NCI-H748 treated with DMSO at 0.1 percent for 48 hours (cell line): ENCODE results near the gene TMEM121.

Source experiments
- DNase-seq: peaks from one replicate; lab custom pipeline; 2025; lab: John Stamatoyannopoulos, UW

TMEM121 gene

DNA sequence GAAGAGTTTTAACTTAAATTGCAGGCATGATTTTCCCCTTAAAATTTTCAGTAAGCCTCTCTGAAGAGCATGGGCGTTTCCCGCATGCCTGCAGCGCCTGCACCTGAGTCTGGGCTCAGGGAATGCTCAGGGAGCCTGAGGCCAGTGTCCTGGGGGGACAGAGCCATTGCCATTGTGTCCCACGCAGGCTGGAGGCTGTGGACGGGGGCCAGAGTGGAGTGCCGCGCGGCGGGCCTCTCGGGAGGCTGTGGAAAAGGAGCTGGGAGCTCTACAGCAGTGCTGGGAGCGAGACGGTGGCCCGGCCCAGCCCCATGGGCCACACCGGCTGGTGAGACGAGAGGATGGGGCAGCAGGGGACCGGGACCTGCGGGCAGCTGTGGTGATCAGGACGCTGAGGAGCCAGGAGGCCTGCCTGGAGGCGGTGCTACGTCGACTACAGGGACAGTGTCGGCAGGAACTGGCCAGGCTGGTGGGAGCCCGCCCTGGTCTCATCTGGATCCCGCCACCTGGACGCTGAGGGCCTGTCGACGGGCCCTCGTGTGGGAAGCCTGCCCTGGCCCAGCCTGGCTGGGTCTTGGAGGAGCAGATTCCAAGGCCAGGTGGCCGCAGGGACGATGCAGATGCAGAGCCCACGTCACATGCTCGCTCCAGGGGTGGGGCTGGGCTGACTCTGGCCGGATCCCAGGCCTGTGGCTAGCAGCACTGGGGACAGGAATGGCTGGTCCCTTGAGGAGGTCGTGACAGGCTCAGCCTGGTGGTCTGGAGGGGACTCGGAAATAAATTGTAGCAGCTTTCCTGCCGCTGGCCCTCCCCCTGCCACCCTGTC lies 27.7 kb upstream of the TMEM121 start:
- DNase-seq = no peak

DNA sequence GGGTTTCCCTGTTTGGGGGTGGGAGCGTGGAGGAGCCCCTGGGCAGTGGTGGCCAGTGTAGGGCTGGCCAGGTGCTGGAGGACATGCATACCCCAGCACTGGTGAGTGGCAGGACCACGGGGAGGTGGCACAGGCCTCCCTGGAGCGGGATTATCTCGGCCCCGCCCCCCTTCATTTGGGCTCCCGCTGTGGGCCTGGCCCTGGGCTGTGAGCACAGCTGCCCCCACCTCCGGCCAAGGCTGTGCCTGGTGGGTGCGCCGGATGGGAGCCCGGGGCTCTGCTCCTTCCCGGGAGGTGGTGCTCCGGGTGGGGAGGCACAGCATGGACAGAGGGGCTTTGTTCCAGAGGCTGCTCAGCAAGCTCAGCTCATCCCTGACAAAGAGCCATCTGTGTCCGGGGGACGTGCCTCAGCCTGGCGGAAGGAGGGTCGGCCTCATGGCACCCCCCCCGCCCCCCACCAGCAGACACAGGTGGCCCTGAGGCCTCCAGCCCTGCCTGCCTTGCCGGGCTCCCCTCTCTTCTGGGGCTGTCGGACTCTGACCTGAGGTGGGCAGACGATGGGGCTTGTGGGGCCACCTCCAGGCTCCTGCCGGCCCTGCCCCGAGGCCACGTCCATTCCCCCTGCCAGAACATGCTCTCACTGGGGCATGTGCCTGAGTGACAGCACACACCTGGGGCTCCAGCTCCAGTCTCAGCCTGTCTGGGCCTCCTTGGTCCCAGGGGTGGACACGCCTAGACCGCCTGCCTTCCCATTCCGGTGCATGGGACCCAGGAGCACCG lies 26.9 kb upstream of the TMEM121 start:
- no peak for DNase-seq

- no peak for DNase-seq
These were observed 26.2 kb upstream of the TMEM121 start for GRCh38 chr14:105500036-105500725.

- DNase-seq = no peak
These were observed 25.7 kb upstream of the TMEM121 start for GRCh38 chr14:105500726-105501101.

GRCh38 chr14:105501504-105502291 lies 24.7 kb upstream of the TMEM121 start:
- DNase-seq = no peak

- DNase-seq = no peak
These were observed 23.7 kb upstream of the TMEM121 start for GRCh38 chr14:105502446-105503295.

DNA sequence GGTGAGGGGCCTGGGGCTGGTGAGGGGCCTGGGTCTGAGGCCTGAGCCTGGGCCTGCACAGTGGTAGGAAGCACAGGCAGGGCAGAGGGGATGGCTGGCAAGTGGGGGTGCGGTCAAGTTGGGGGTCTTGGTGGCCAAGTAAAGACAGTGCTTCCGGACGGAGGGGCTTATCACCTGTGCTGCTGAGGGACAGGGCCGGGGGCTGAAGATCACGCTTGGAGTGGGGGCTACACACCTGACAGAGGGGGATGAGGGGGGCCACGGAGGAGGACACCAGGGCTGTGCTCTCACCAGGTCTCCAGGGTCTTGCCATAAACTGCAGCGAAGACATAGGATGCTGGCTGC lies 23.1 kb upstream of the TMEM121 start:
- DNase-seq = no peak

GRCh38 chr14:105503935-105504692 lies 22.3 kb upstream of the TMEM121 start:
- DNase-seq = no peak

DNA sequence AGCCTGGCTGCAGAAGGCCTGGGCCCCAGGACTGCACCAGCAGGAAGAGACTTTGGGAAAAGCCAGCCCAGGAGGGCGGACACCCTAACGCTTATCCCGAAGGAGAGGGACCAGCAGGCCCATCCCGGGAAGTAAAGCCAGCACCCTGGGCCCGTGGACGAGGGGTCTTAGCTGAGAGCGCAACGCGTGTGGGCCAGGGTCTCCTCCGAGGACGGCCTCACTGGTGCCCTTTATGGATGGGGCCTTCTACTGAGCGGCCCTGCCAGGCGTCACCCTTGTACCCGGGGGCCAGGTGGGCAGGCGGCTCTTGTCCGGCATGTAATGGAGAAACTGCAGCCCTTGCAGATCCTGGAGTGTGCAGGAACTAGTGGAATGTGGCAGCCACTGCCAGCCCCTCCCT lies 21.3 kb upstream of the TMEM121 start:
- DNase-seq = no peak

GRCh38 chr14:105507247-105507646 lies 19.1 kb upstream of the TMEM121 start:
- no peak for DNase-seq

GRCh38 chr14:105508069-105508468 lies 18.3 kb upstream of the TMEM121 start:
- DNase-seq = no peak

GRCh38 chr14:105508601-105509000 lies 17.8 kb upstream of the TMEM121 start:
- DNase-seq = no peak

DNA sequence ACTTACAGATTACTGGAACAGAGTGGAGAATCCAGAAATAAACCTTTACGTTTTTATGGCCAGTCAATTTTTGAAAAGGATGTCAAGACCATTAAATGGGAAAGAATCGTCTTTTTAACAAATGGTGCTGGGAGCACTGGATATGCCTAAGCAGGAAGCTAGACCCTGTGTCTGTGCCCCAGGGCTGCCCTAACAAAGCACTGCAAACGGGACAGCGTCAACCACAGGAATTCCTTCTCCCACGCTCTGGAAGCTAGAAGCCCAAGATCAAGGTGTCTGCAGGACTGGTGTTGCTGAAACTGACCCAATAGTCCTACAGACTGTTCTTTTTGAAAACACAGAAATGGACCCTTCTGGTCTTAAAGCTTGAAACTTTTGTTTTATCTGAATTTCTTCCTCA lies 9.3 kb upstream of the TMEM121 start:
- no peak for DNase-seq

GRCh38 chr14:105519946-105520698 lies 6.3 kb upstream of the TMEM121 start:
- DNase-seq = no peak

- DNase-seq = no peak
These were observed 1.1 kb upstream of the TMEM121 start for GRCh38 chr14:105525326-105525725.

GRCh38 chr14:105526776-105527380 lies 495 bp downstream of the TMEM121 start:
- DNase-seq = no peak

GRCh38 chr14:105527381-105527825 lies 1.0 kb downstream of the TMEM121 start:
- DNase-seq = no peak

- DNase-seq = peak; percentile 53
These were observed 1.6 kb downstream of the TMEM121 start for GRCh38 chr14:105527826-105528585.
